Common myeloid progenitor, CD34-positive (primary cell): ENCODE measurements around the gene MYOZ1. TPM values are rescaled to one million over a fixed set of nuclear protein-coding genes. Genes with fewer than 3 reads are reported as not detected.
"Not testable (repeated sequence)": the region's sequence is repeated elsewhere in the genome, so short reads cannot be mapped to it uniquely, and the experiment has no call there.

Experiments used
- CTCF ChIA-PET: fragments of 350-600 bp; sonication (Branson Sonifier 250); formaldehyde crosslinking; loops from one replicate; lab custom pipeline; 2021; ENCODE audit warnings: antibody characterized with exemption; lab: Charles Lee
- POLR2A ChIA-PET: fragments of 350-600 bp; sonication (Branson Sonifier 250); formaldehyde crosslinking; loops from one replicate; lab custom pipeline; 2021; ENCODE audit warnings: antibody characterized with exemption; lab: Charles Lee
- DNase-seq, 3 donors: peaks; one replicate each; pipeline versions ENCODE4 v3.0.0 to v3.0.0-alpha.2; 2013
- H3K27ac ChIP-seq, 2 experiments: 1 replicate in 1 of 2; 2 replicates in 1 of 2; pipeline ENCODE4 v1.7.0; 2013; ENCODE audit warnings: inconsistent platforms in 2 of 2, low read length in 2 of 2, mild to moderate bottlenecking in 2 of 2, low read depth in 1 of 2, moderate library complexity in 1 of 2; ENCODE audit not compliant: severe bottlenecking in 2 of 2, insufficient read depth in 1 of 2, poor library complexity in 1 of 2
- H3K27me3 ChIP-seq, 5 experiments: replicated peaks in 2 of 5; 1 replicate in 3 of 5; 2 replicates in 2 of 5; pipeline versions ENCODE4 v1.6.1 to v1.7.0; 2013; ENCODE audit warnings: low read length in 4 of 5, mild to moderate bottlenecking in 2 of 5, moderate library complexity in 2 of 5, inconsistent platforms in 1 of 5; ENCODE audit not compliant: insufficient read depth in 5 of 5, control insufficient read depth in 4 of 5
- H3K36me3 ChIP-seq, 4 experiments: 1 replicate in 2 of 4; 2 replicates in 2 of 4; pipeline versions ENCODE4 v1.6.1 to v1.7.0; 2013; ENCODE audit warnings: low read length in 3 of 4, control low read depth in 1 of 4, mild to moderate bottlenecking in 1 of 4; ENCODE audit not compliant: control insufficient read depth in 4 of 4, insufficient read depth in 4 of 4
- H3K4me1 ChIP-seq, 4 experiments: 1 replicate in 3 of 4; 2 replicates in 1 of 4; pipeline versions ENCODE4 v1.6.1 to v1.7.1; 2013; ENCODE audit warnings: low read length in 3 of 4, mild to moderate bottlenecking in 3 of 4, control low read depth in 1 of 4, inconsistent platforms in 1 of 4, moderate library complexity in 1 of 4; ENCODE audit not compliant: control insufficient read depth in 4 of 4, insufficient read depth in 4 of 4; ENCODE audit errors: control extremely low read depth in 1 of 4
- H3K4me3 ChIP-seq, 7 experiments: 1 replicate in 4 of 7; 2 replicates in 3 of 7; pipeline versions ENCODE4 v1.5.1 to v1.7.0; 2013; ENCODE audit warnings: mild to moderate bottlenecking in 7 of 7, low read length in 6 of 7, moderate library complexity in 6 of 7, inconsistent platforms in 2 of 7, low read depth in 2 of 7, control low read depth in 1 of 7; ENCODE audit not compliant: insufficient read depth in 4 of 7, control insufficient read depth in 1 of 7; ENCODE audit errors: extremely low read depth in 1 of 7
- H3K9me3 ChIP-seq, 5 experiments: 1 replicate in 4 of 5; 2 replicates in 1 of 5; pipeline versions ENCODE4 v1.6.1 to v1.7.1; 2013; ENCODE audit warnings: low read length in 4 of 5, mild to moderate bottlenecking in 2 of 5, inconsistent platforms in 1 of 5, low read depth in 1 of 5, moderate library complexity in 1 of 5; ENCODE audit not compliant: control insufficient read depth in 4 of 5, insufficient read depth in 2 of 5; ENCODE audit errors: control extremely low read depth in 1 of 5
- WGBS: methylation state at CpG from one replicate; pipeline ENCODE4 v1.1.5; 2013; ENCODE audit not compliant: insufficient coverage; 5-methylcytosine and 5-hydroxymethylcytosine counted together
- polyA plus RNA-seq: library from polyadenylated mRNA; unstranded; fragments of 120-200 nt; gene quantifications from one replicate; pipeline ENCODE4 v1.2.1, GENCODE V29; 2013

MYOZ1 gene
- 0.22 TPM for polyA plus RNA-seq

- H3K27me3 ChIP-seq = no peaks in the 10 kb centered on the region
- H3K36me3 ChIP-seq = no peaks in the 10 kb centered on the region
- no peak within 1 kb of the TSS for H3K27ac ChIP-seq
- no peaks in the 10 kb centered on the region for H3K9me3 ChIP-seq
- peaks cover 0 to 23% (median 5%) of the 10 kb centered on the region in 4 experiments for H3K4me1 ChIP-seq
- ChIA-PET POLR2A (no interaction called here), CTCF (interaction anchor here (0.8 to 5.0 kb wide), 4 partner anchors 11 to 112 kb away, joined by 3 to 28 read pairs (median 6); no protein-coding TSS in a partner anchor)
- peak in 1 of 3 donors; percentile 18 for DNase-seq
- no peak within 1 kb of the TSS for H3K4me3 ChIP-seq
- 90% methylated on average over 7 of the region's 9 CpGs for WGBS
Observed at GRCh38 chr10:73641328-73642060, at the start of gene MYOZ1. Gene MYOZ1, minus strand, starts transcription at chr10:73641474. Its CDS starts 1,457 bp downstream, at chr10:73640017.

- H3K4me3 ChIP-seq, DNase-seq, H3K27ac ChIP-seq, H3K9me3 ChIP-seq, POLR2A ChIA-PET, CTCF ChIA-PET, H3K27me3 ChIP-seq, H3K36me3 ChIP-seq, H3K4me1 ChIP-seq: not testable (repeated sequence)
- whole genome bisulfite sequencing = 100% methylated on average over 2 of the region's 6 CpGs
Observed at GRCh38 chr10:73690755-73691154, 49.5 kb upstream of the MYOZ1 start.

GRCh38 chr10:73689596-73689995, 48.3 kb upstream of the MYOZ1 start:
- POLR2A ChIA-PET, H3K27me3 ChIP-seq, H3K27ac ChIP-seq, H3K4me3 ChIP-seq, DNase-seq, H3K9me3 ChIP-seq, CTCF ChIA-PET, H3K36me3 ChIP-seq, H3K4me1 ChIP-seq: not testable (repeated sequence)
- WGBS = 100% methylated on average over 7 of the region's 28 CpGs

- CTCF ChIA-PET, H3K27me3 ChIP-seq, POLR2A ChIA-PET, H3K9me3 ChIP-seq, H3K4me1 ChIP-seq, H3K36me3 ChIP-seq, H3K27ac ChIP-seq, H3K4me3 ChIP-seq: not testable (repeated sequence)
- peak; percentile 1 to 31 (median 15) for DNase-seq
- no CpG with 5 or more reads among the region's 1 CpG for WGBS
Observed at GRCh38 chr10:73687641-73688040, 46.4 kb upstream of the MYOZ1 start.

- H3K36me3 ChIP-seq, H3K27me3 ChIP-seq, CTCF ChIA-PET, H3K4me1 ChIP-seq, H3K9me3 ChIP-seq, H3K27ac ChIP-seq, H3K4me3 ChIP-seq, POLR2A ChIA-PET, DNase-seq: not testable (repeated sequence)
- no CpG with 5 or more reads among the region's 20 CpGs for WGBS
Observed at GRCh38 chr10:73674546-73674945, 33.3 kb upstream of the MYOZ1 start.

- POLR2A ChIA-PET, H3K4me3 ChIP-seq, CTCF ChIA-PET, H3K27ac ChIP-seq, H3K9me3 ChIP-seq, H3K27me3 ChIP-seq, DNase-seq, H3K4me1 ChIP-seq, H3K36me3 ChIP-seq: not testable (repeated sequence)
- no CpG with 5 or more reads among the region's 4 CpGs for WGBS
Observed at GRCh38 chr10:73668378-73668777, 27.1 kb upstream of the MYOZ1 start.

- H3K9me3 ChIP-seq, H3K4me1 ChIP-seq, CTCF ChIA-PET, H3K27me3 ChIP-seq, POLR2A ChIA-PET, H3K27ac ChIP-seq, DNase-seq, H3K4me3 ChIP-seq, H3K36me3 ChIP-seq: not testable (repeated sequence)
- no CpG with 5 or more reads among the region's 5 CpGs for WGBS
Observed at GRCh38 chr10:73666153-73666809, 25.0 kb upstream of the MYOZ1 start.
